Testis (tissue), 2 donors: ENCODE results near the gene E2F2.

Source experiments
- POLR2A ChIP-seq: fragments of 450-650 bp; IDR thresholded peaks from one replicate; pipeline ENCODE4 v1.6.1; 2017; ENCODE audit warnings: antibody characterized with exemption, mild to moderate bottlenecking, moderate library complexity
- TF ChIP-seq, protein P1 (sequence below), 3 experiments: fragments of 450-650 bp in 2 of 3; fragments of 200-600 bp in 1 of 3; sonication (generic) in 1 of 3; IDR thresholded peaks; one replicate each; pipeline ENCODE4 v1.5.1; 2016 to 2019; ENCODE audit warnings: antibody characterized with exemption in 3 of 3, mild to moderate bottlenecking in 2 of 3, moderate library complexity in 1 of 3

DNA sequence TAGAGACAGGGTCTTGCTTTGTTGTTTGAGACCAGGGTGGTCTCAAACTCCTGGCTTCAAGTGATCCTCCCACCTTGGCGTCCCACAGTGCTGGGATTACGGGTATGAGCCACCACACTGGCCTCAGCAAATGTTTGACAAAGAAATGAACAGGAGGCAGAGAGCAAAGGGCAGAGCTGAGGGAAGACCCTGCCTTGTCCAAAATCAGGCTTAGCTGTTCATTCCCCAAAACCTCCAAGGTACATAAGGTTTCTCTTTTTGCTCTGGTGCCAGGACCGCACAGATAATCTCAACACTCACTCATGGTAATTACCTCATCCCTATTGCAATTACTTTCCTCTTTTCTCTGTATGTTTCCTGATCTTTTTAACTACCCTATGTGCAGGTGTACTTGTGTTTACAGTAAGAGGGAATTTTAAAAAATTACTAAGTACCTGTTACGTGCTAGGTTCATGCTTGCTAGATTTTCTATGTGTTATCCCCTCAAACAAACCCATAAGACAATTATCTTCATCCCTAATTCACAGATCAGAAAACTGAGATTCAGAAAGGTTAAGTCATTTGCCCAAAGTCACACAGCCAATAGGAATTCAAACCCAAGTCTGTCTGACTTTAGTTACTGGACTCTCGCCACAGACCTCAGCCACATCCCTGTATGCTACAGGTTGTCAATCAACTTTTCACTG lies 58.5 kb downstream of the E2F2 start:
- TF ChIP-seq, protein P1, sequence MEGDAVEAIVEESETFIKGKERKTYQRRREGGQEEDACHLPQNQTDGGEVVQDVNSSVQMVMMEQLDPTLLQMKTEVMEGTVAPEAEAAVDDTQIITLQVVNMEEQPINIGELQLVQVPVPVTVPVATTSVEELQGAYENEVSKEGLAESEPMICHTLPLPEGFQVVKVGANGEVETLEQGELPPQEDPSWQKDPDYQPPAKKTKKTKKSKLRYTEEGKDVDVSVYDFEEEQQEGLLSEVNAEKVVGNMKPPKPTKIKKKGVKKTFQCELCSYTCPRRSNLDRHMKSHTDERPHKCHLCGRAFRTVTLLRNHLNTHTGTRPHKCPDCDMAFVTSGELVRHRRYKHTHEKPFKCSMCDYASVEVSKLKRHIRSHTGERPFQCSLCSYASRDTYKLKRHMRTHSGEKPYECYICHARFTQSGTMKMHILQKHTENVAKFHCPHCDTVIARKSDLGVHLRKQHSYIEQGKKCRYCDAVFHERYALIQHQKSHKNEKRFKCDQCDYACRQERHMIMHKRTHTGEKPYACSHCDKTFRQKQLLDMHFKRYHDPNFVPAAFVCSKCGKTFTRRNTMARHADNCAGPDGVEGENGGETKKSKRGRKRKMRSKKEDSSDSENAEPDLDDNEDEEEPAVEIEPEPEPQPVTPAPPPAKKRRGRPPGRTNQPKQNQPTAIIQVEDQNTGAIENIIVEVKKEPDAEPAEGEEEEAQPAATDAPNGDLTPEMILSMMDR (IDR thresholded peaks at IDR 0.05) = no peak
- TF ChIP-seq POLR2A = no peak
